Measurements from ENCODE around the gene PAWR. TPM values are rescaled to one million over a fixed set of nuclear protein-coding genes. Genes with fewer than 3 reads are reported as not detected.

Gene PAWR
- total and polyA plus RNA-seq, 10 of the 15 experiments (the other 5 are each of a cell fraction or from before 2014, with no cell fraction given), result 8.1 to 70.6 (median 24.2) TPM

GRCh38 chr12:79587368-79587767 lies 103.4 kb downstream of the PAWR start:
- Histone ChIP-seq H4K20me1 (ENCODE audit: control insufficient read depth, insufficient read depth) (no peaks in the 10 kb centered on the region), H3K4me2 (ENCODE audit: control insufficient read depth, insufficient read depth) (no peak overlapping the region), H3K4me1 (ENCODE audit: control insufficient read depth, insufficient read depth, low read length) (no peaks in the 10 kb centered on the region), H3K27me3 (replicated peaks in 1 of 2; ENCODE audit: control insufficient read depth in 2 of 2, insufficient read depth in 2 of 2, low read length in 1 of 2) (no peaks in the 10 kb centered on the region), H2AFZ (ENCODE audit: control insufficient read depth, low read depth, low read length) (no peak overlapping the region), H3K79me2 (ENCODE audit: control insufficient read depth, insufficient read depth, low read length) (no peaks in the 10 kb centered on the region), H3K36me3 (ENCODE audit: control insufficient read depth in 2 of 2, insufficient read depth in 2 of 2, low read length in 1 of 2) (no peaks in the 10 kb centered on the region; a peak in 2 of 4 replicates), H3K9ac (ENCODE audit: control insufficient read depth, insufficient read depth, low read length) (no peak overlapping the region), H3K4me3 (no peak overlapping the region), H3K27ac (ENCODE audit: control insufficient read depth, insufficient read depth) (no peak overlapping the region), H3K9me3 (replicated peaks; ENCODE audit: control insufficient read depth, insufficient read depth, low read length) (no peaks in the 10 kb centered on the region)
- ChIA-PET SMC1A (ENCODE audit: uncharacterized antibody, unreplicated experiment) (interaction anchor here (1.2 kb wide), 1 partner anchor 84 kb away, joined by 3 read pairs; no protein-coding TSS in a partner anchor), POLR2A (no interaction called here), RAD21 (ENCODE audit: unreplicated experiment) (no interaction called here), CTCF (no interaction called here)
- intact Hi-C loops (cut with micrococcal nuclease; ENCODE audit: unreplicated experiment), result no loop called here
- DNase-seq (ENCODE audit: low read depth, low spot score), result no peak
- no peak for FAIRE-seq
- WGBS (ENCODE audit: insufficient coverage, insufficient replicate concordance, low lambda C conversion rate, missing lambda C conversion rate), result 53% methylated on average over 1 of the region's 1 CpG
- ATAC-seq, result no peak
- no TSS peak for BruUV-seq (replicated peaks)
- no peak for TF ChIP-seq BCL11A (IDR thresholded peaks at IDR 0.05; ENCODE audit: low read depth, low read length)
- no peak for TF ChIP-seq PBX3 (IDR thresholded peaks at IDR 0.05; ENCODE audit: insufficient replicate concordance, low read depth, low read length)
- no peak for TF ChIP-seq RB1 (IDR thresholded peaks at IDR 0.05; ENCODE audit: borderline replicate concordance)
- no peak for TF ChIP-seq RAD21 (IDR thresholded peaks at IDR 0.05; ENCODE audit: insufficient read depth, low read depth, low read length)
- no peak for TF ChIP-seq POLR2AphosphoS2 (IDR thresholded peaks at IDR 0.05; ENCODE audit: low read depth, low read length)
- TF ChIP-seq RBBP5 (conservative IDR thresholded peaks at IDR 0.05), result no peak
- TF ChIP-seq ZSCAN29 (IDR thresholded peaks at IDR 0.05), result no peak
- no peak for TF ChIP-seq BRCA1 (IDR thresholded peaks at IDR 0.05; ENCODE audit: low read depth, low read length)
- TF ChIP-seq CUX1 (IDR thresholded peaks at IDR 0.05; ENCODE audit: insufficient replicate concordance, low read depth, low read length), result no peak
- no peak for TF ChIP-seq CBX3 (IDR thresholded peaks at IDR 0.05; ENCODE audit: borderline replicate concordance, low read depth)
- TF ChIP-seq FOS (IDR thresholded peaks at IDR 0.05; ENCODE audit: borderline replicate concordance, extremely low read depth, insufficient read length), result no peak
- no peak for TF ChIP-seq MXI1 (IDR thresholded peaks at IDR 0.05; ENCODE audit: low read depth, low read length)
- no peak for TF ChIP-seq TAF1 (IDR thresholded peaks at IDR 0.05; ENCODE audit: borderline replicate concordance, low read depth, low read length)
- no peak for TF ChIP-seq CHD4 (IDR thresholded peaks at IDR 0.05)
- no peak for TF ChIP-seq RUNX3 (IDR thresholded peaks at IDR 0.05; ENCODE audit: low read length)
- in situ Hi-C loops (cut with MboI), result no loop called here
